MM.1S (cell line): Measurements from ENCODE around the gene GAB2.

Source experiments
- DNase-seq: peaks from one replicate; pipeline ENCODE4 v3.0.0-alpha.2; 2015
- H2AFZ ChIP-seq: fragments of 300-600 bp; sonication (generic); 2 replicates; pipeline ENCODE4 v1.6.0; 2016; ENCODE audit warnings: antibody characterized with exemption, low read length
- H3F3A ChIP-seq: fragments of 300-600 bp; sonication (generic); 2 replicates; pipeline ENCODE4 v1.6.1; 2016; ENCODE audit warnings: mild to moderate bottlenecking, antibody characterized with exemption, low read length, moderate library complexity, mixed read lengths; ENCODE audit not compliant: insufficient read depth
- H3K27ac ChIP-seq: fragments of 300-600 bp; sonication (generic); 2 replicates; pipeline ENCODE4 v1.5.1; 2016; ENCODE audit warnings: mild to moderate bottlenecking, low read length
- H3K27me3 ChIP-seq: fragments of 300-600 bp; sonication (generic); replicated peaks from 2 replicates; pipeline ENCODE4 v1.6.0; 2016; ENCODE audit warnings: low read length; ENCODE audit not compliant: insufficient read depth
- H3K36me3 ChIP-seq: fragments of 300-600 bp; sonication (generic); replicated peaks from 2 replicates; pipeline ENCODE4 v1.6.1; 2016; ENCODE audit warnings: mild to moderate bottlenecking, low read length, mixed read lengths; ENCODE audit not compliant: insufficient read depth
- H3K4me1 ChIP-seq: fragments of 300-600 bp; sonication (generic); 2 replicates; pipeline ENCODE4 v1.6.1; 2016; ENCODE audit warnings: low read length, mixed read lengths
- H3K4me2 ChIP-seq: fragments of 300-600 bp; sonication (generic); 2 replicates; pipeline ENCODE4 v1.6.0; 2016; ENCODE audit warnings: low read depth, low read length
- H3K4me3 ChIP-seq: fragments of 300-600 bp; sonication (generic); 2 replicates; pipeline ENCODE4 v1.5.1; 2016; ENCODE audit warnings: low read length, mixed read lengths
- H3K79me2 ChIP-seq: fragments of 300-600 bp; sonication (generic); 2 replicates; pipeline ENCODE4 v1.6.1; 2016; ENCODE audit warnings: mixed run types, low read length, mixed read lengths
- H3K9ac ChIP-seq: fragments of 300-600 bp; sonication (generic); 2 replicates; pipeline ENCODE4 v1.6.1; 2016; ENCODE audit warnings: low read length, mixed read lengths
- H3K9me2 ChIP-seq: fragments of 300-600 bp; sonication (generic); replicated peaks from 2 replicates; pipeline ENCODE4 v1.6.1; 2016; ENCODE audit warnings: mild to moderate bottlenecking, low read length, mixed read lengths; ENCODE audit not compliant: insufficient read depth
- H3K9me3 ChIP-seq: fragments of 300-600 bp; sonication (generic); replicated peaks from 2 replicates; pipeline ENCODE4 v1.6.1; 2016; ENCODE audit warnings: mild to moderate bottlenecking, low read length, mixed read lengths; ENCODE audit not compliant: insufficient read depth
- H4K20me1 ChIP-seq: fragments of 300-600 bp; sonication (generic); 2 replicates; pipeline ENCODE4 v1.6.1; 2016; ENCODE audit warnings: mild to moderate bottlenecking, low read length, moderate library complexity, mixed read lengths; ENCODE audit not compliant: insufficient read depth
- EZH2 ChIP-seq: fragments of 300-600 bp; sonication (generic); optimal IDR thresholded peaks from 2 replicates; pipeline ENCODE3; 2017; ENCODE audit warnings: low read depth, mild to moderate bottlenecking, antibody characterized with exemption, low read length, mixed read lengths
- EZH2phosphoT487 ChIP-seq: fragments of 300-600 bp; sonication (generic); IDR thresholded peaks from 2 replicates; pipeline ENCODE4 v1.6.1; 2018; ENCODE audit warnings: antibody characterized with exemption, low read length
- TF ChIP-seq, protein P1 (sequence below): fragments of 300-600 bp; sonication (generic); IDR thresholded peaks from 2 replicates; pipeline ENCODE4 v1.5.1; 2016; ENCODE audit warnings: antibody characterized with exemption, low read length, mixed read lengths

Gene GAB2

DNA sequence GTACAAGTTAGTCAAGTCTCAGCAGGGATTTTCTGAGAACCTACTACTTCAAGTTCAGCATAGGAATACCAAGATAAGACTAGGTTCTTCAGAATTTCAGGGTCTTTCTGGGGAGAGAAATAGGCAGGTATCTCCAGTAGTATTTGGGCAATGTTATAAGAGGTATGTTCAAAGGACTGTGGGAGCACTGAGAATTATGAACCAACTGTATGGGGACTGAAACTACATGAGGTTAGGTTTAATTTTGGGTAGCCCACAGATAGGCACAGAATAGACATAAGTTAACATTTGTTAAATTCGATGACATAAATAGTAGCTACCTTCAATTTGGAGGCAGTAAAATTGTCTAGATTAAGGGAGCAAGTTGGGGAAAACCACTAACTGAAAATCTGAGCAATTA is 9.2 kb upstream of the GAB2 start:
- no peaks in the 10 kb centered on the region for H3K36me3 ChIP-seq
- TF ChIP-seq EZH2 = no peak
- TF ChIP-seq, protein P1, sequence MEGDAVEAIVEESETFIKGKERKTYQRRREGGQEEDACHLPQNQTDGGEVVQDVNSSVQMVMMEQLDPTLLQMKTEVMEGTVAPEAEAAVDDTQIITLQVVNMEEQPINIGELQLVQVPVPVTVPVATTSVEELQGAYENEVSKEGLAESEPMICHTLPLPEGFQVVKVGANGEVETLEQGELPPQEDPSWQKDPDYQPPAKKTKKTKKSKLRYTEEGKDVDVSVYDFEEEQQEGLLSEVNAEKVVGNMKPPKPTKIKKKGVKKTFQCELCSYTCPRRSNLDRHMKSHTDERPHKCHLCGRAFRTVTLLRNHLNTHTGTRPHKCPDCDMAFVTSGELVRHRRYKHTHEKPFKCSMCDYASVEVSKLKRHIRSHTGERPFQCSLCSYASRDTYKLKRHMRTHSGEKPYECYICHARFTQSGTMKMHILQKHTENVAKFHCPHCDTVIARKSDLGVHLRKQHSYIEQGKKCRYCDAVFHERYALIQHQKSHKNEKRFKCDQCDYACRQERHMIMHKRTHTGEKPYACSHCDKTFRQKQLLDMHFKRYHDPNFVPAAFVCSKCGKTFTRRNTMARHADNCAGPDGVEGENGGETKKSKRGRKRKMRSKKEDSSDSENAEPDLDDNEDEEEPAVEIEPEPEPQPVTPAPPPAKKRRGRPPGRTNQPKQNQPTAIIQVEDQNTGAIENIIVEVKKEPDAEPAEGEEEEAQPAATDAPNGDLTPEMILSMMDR = no peak
- TF ChIP-seq EZH2phosphoT487 = no peak
- DNase-seq = no peak
- no peak overlapping the region for H2AFZ ChIP-seq
- H3K4me3 ChIP-seq = peak overlapping the region; percentile 49; the same call in 1 of the 2 replicates
- H3K9ac ChIP-seq = peak overlapping the region; percentile 43; the same call in 1 of the 2 replicates
- H3F3A ChIP-seq = peaks cover 32% of the 10 kb centered on the region
- H3K27me3 ChIP-seq = no peaks in the 10 kb centered on the region
- H3K9me2 ChIP-seq = no peaks in the 10 kb centered on the region
- no peaks in the 10 kb centered on the region for H3K9me3 ChIP-seq
- H3K27ac ChIP-seq = peak overlapping the region; percentile 76; the same call in 1 of the 2 replicates
- H3K4me2 ChIP-seq = peak overlapping the region; percentile 77
- H3K79me2 ChIP-seq = no peaks in the 10 kb centered on the region
- no peaks in the 10 kb centered on the region for H4K20me1 ChIP-seq
- H3K4me1 ChIP-seq = peaks cover 57% of the 10 kb centered on the region

DNA sequence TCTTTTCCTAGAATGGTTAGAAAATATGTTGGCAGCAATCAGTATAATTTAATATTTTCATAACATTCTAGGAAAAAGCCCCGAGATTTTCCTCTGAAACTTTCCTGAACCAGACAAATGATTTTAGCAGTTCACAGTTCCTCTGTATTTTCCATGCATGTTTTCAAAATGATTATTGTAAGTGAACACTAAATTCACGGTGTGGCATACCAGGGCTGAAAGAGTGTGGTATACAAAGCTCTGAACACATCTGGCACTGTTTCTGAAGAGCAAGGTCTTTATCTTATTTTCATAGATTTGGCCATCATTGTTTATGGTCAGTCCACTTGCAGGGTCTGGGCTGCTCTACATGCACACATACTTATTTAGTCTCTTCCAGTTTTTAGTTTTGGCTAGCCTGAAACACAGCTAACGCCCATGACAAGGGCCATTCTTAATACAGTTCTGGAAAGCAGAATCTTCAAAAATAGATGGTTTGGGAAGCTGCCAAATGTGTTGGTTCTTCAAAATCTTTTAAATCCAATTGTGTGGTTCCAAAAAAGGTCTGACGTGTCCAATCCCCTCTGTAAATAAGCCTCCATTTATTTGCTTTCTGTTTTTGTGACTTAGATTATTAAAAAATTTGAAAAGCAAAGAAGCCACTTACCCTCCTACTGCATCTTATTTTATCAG is 7.9 kb upstream of the GAB2 start:
- H3K4me1 ChIP-seq = peaks cover 61% of the 10 kb centered on the region
- H3K9ac ChIP-seq = peak overlapping the region; percentile 29
- H4K20me1 ChIP-seq = no peaks in the 10 kb centered on the region
- H2AFZ ChIP-seq = no peak overlapping the region
- peaks cover 38% of the 10 kb centered on the region for H3F3A ChIP-seq
- H3K9me3 ChIP-seq = no peaks in the 10 kb centered on the region
- no peaks in the 10 kb centered on the region for H3K79me2 ChIP-seq
- no peaks in the 10 kb centered on the region for H3K36me3 ChIP-seq
- peak overlapping the region; percentile 87 for H3K27ac ChIP-seq
- no peaks in the 10 kb centered on the region for H3K9me2 ChIP-seq
- no peaks in the 10 kb centered on the region for H3K27me3 ChIP-seq
- H3K4me3 ChIP-seq = peak overlapping the region; percentile 36
- H3K4me2 ChIP-seq = peak overlapping the region; percentile 53
- TF ChIP-seq EZH2phosphoT487 (no peak), EZH2 (no peak)
- TF ChIP-seq, protein P1 = no peak
- no peak for DNase-seq

DNA sequence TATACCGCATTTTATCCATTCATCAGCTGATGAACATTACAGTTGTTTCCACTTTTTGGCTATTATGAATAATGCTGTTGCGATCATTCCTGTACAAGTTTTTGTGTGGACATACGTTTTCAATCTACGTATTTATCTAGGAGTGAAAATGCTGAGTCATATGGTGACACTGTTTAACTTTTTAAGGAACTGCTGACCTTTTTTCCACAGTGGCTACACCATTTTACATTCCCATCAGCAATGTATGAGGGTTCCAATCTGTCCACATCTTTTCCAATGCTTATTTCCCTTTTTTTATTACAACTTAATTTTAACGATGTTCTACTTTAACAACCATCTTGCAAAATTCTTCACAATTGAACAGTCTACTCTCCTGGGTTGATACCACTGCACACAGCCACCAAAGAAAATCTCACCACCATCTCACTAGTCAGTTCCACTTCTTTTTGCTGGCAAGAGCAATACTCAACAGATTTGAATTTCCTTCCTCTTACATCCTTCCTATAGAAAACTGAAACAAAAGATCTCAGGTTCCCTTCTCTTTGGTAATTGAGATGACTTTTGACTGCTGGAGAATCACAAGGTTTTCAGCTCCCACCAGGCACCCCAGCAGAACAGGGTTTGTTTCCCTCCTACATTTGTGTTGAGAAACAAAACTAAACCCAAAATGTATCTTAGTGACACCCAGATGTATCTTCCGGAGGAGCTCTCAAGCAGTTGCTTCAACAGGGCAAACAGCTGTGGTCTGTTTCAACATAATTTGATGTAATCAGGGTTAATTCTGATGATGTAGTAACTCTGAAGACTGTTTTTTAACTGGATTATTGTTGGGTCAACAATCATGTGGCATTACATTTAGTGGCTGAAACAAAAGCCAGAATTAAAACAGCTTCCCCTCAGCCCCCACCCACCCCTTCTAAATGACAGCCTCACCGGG is 7.0 kb upstream of the GAB2 start:
- Histone ChIP-seq H3K9me3 (no peaks in the 10 kb centered on the region), H3K36me3 (no peaks in the 10 kb centered on the region), H3K27me3 (no peaks in the 10 kb centered on the region), H3K4me2 (peak overlapping the region; percentile 53), H3K79me2 (no peaks in the 10 kb centered on the region), H2AFZ (peak overlapping the region; percentile 26; the same call in 1 of the 2 replicates), H4K20me1 (no peaks in the 10 kb centered on the region), H3K4me1 (peaks cover 55% of the 10 kb centered on the region), H3K4me3 (peak overlapping the region; percentile 36), H3K9me2 (no peaks in the 10 kb centered on the region), H3K9ac (peak overlapping the region; percentile 29), H3K27ac (peak overlapping the region; percentile 87), H3F3A (peaks cover 43% of the 10 kb centered on the region)
- TF ChIP-seq, protein P1 = no peak
- TF ChIP-seq EZH2phosphoT487 (no peak), EZH2 (no peak)
- peak; percentile 64 for DNase-seq
